ENCODE data around the gene ENO3.

Gene ENO3

GRCh38 chr17:4970273-4970672, 19.4 kb downstream of the ENO3 start:
- no peak for TF ChIP-seq CTCF (IDR thresholded peaks at IDR 0.05; ENCODE audit: low read depth, low read length, missing control alignments)
- DNase-seq (ENCODE audit: low read depth): no peak
- no peak overlapping the region for H3K4me3 ChIP-seq (ENCODE audit: low read depth, low read length)

GRCh38 chr17:4971826-4972225, 20.9 kb downstream of the ENO3 start:
- no peak for DNase-seq (ENCODE audit: low read depth)
- no peak for TF ChIP-seq CTCF (IDR thresholded peaks at IDR 0.05; ENCODE audit: low read depth, low read length, missing control alignments)
- no peak overlapping the region for H3K4me3 ChIP-seq (ENCODE audit: low read depth, low read length)

GRCh38 chr17:4972322-4972721, 21.4 kb downstream of the ENO3 start:
- H3K4me3 ChIP-seq (ENCODE audit: low read depth, low read length): no peak overlapping the region
- TF ChIP-seq CTCF (IDR thresholded peaks at IDR 0.05; ENCODE audit: low read depth, low read length, missing control alignments): no peak
- DNase-seq (ENCODE audit: low read depth): no peak

GRCh38 chr17:4972752-4973151, 21.8 kb downstream of the ENO3 start:
- no peak overlapping the region for H3K4me3 ChIP-seq (ENCODE audit: low read depth, low read length)
- no peak for DNase-seq (ENCODE audit: low read depth)
- no peak for TF ChIP-seq CTCF (IDR thresholded peaks at IDR 0.05; ENCODE audit: low read depth, low read length, missing control alignments)

- no peak for DNase-seq (ENCODE audit: low read depth)
- no peak overlapping the region for H3K4me3 ChIP-seq (ENCODE audit: low read depth, low read length)
- TF ChIP-seq CTCF (IDR thresholded peaks at IDR 0.05; ENCODE audit: low read depth, low read length, missing control alignments): no peak
Measured at GRCh38 chr17:4973256-4974114, 22.6 kb downstream of the ENO3 start.

GRCh38 chr17:4974115-4974670, 23.3 kb downstream of the ENO3 start:
- H3K4me3 ChIP-seq (ENCODE audit: low read depth, low read length): no peak overlapping the region
- TF ChIP-seq CTCF (IDR thresholded peaks at IDR 0.05; ENCODE audit: low read depth, low read length, missing control alignments): no peak
- DNase-seq (ENCODE audit: low read depth): no peak

Data from GM12864 (cell line).